ENCODE results near the gene RPS2.
A peak's percentile ranks its signal among the peaks of the same experiment; 100 is the strongest.
"Not testable (repeated sequence)": the region's sequence is repeated elsewhere in the genome, so short reads cannot be mapped to it uniquely, and the experiment has no call there.

Gene RPS2

GRCh38 chr16:1964506-1965395 is at the start of gene RPS2:
Gene RPS2 (minus strand): TSS chr16:1964826. CDS start chr16:1964625, 201 bp downstream.
- no peak for TF ChIP-seq CTCF (IDR thresholded peaks at IDR 0.05; ENCODE audit: low read depth, low read length)

GRCh38 chr16:2013527-2013926 is 48.9 kb upstream of the RPS2 start:
- TF ChIP-seq CTCF (IDR thresholded peaks at IDR 0.05; ENCODE audit: low read depth, low read length), result no peak
- H3K4me3 ChIP-seq (ENCODE audit: low read depth, low read length), result no peak overlapping the region

More at GRCh38 chr16:1964506-1965395, at the start of gene RPS2:
- peak within 1 kb of the TSS; percentile 96 for H3K4me3 ChIP-seq (ENCODE audit: low read depth, low read length)

- not testable (repeated sequence) for H3K4me3 ChIP-seq (ENCODE audit: low read depth, low read length)
Observed at GRCh38 chr16:2011726-2012125, 47.1 kb upstream of the RPS2 start.

GRCh38 chr16:2009791-2010510 is 45.3 kb upstream of the RPS2 start, which contains the start of gene ZNF598:
Gene ZNF598 (minus strand): TSS chr16:2009821.
- TF ChIP-seq CTCF (IDR thresholded peaks at IDR 0.05; ENCODE audit: low read depth, low read length), result no peak
- H3K4me3 ChIP-seq (ENCODE audit: low read depth, low read length), result peak within 1 kb of the TSS; percentile 84

- TF ChIP-seq CTCF (IDR thresholded peaks at IDR 0.05; ENCODE audit: low read depth, low read length), result no peak
- peak overlapping the region; percentile 84 for H3K4me3 ChIP-seq (ENCODE audit: low read depth, low read length)
Observed at GRCh38 chr16:2009164-2009711, 44.6 kb upstream of the RPS2 start.

- peak overlapping the region; percentile 84 for H3K4me3 ChIP-seq (ENCODE audit: low read depth, low read length)
- TF ChIP-seq CTCF (IDR thresholded peaks at IDR 0.05; ENCODE audit: low read depth, low read length), result no peak
Observed at GRCh38 chr16:2008631-2009163, 44.1 kb upstream of the RPS2 start.

- no peak for TF ChIP-seq CTCF (IDR thresholded peaks at IDR 0.05; ENCODE audit: low read depth, low read length)
- H3K4me3 ChIP-seq (ENCODE audit: low read depth, low read length), result peak overlapping the region; percentile 84
Observed at GRCh38 chr16:2008009-2008526, 43.4 kb upstream of the RPS2 start.
